GM18951 (cell line): Measurements from ENCODE around the gene CYP39A1.

Experiments
- POLR2A ChIP-seq: IDR thresholded peaks from 4 replicates; pipeline ENCODE4 v1.6.1; 2011; ENCODE audit warnings: mild to moderate bottlenecking; ENCODE audit not compliant: insufficient read length, insufficient read depth; ENCODE audit errors: extremely low read depth
- in situ Hi-C: fragments of 300-500 bp; cut with MboI; formaldehyde crosslinking; loops from one replicate; pipeline ENCODE4 v1.12.0; 2022; ENCODE audit warnings: low sequenced_read_pairs, mixed read lengths, inconsistent platforms; ENCODE audit not compliant: unreplicated experiment

The CYP39A1 gene

GRCh38 chr6:46652603-46653438 is at the start of gene CYP39A1, which contains the start of gene SLC25A27:
TSS of gene CYP39A1 (minus strand) at chr6:46652818. CDS start at chr6:46652582, 236 bp downstream.
TSS of gene SLC25A27 (plus strand) at chr6:46652975. CDS start at chr6:46653193, 218 bp downstream.
- in situ Hi-C loops = no loop called here
- TF ChIP-seq POLR2A = no peak

- no peak for TF ChIP-seq POLR2A
- in situ Hi-C loops = no loop called here
Measured at GRCh38 chr6:46699970-46700369, 47.4 kb upstream of the CYP39A1 start.

- TF ChIP-seq POLR2A = no peak
- in situ Hi-C loops = no loop called here
Measured at GRCh38 chr6:46690911-46691451, 38.4 kb upstream of the CYP39A1 start.

- TF ChIP-seq POLR2A = no peak
Measured at GRCh38 chr6:46690141-46690755, 37.6 kb upstream of the CYP39A1 start.

GRCh38 chr6:46689657-46690056 is 37.0 kb upstream of the CYP39A1 start:
- TF ChIP-seq POLR2A = no peak
- in situ Hi-C loops = no loop called here

More at GRCh38 chr6:46690141-46690755, 37.6 kb upstream of the CYP39A1 start:
- in situ Hi-C loops = no loop called here

- no peak for TF ChIP-seq POLR2A
- in situ Hi-C loops = no loop called here
Measured at GRCh38 chr6:46688966-46689335, 36.3 kb upstream of the CYP39A1 start.

GRCh38 chr6:46688117-46688965 is 35.7 kb upstream of the CYP39A1 start:
- no peak for TF ChIP-seq POLR2A
- in situ Hi-C loops = no loop called here

- TF ChIP-seq POLR2A = no peak
- in situ Hi-C loops = no loop called here
Measured at GRCh38 chr6:46687619-46688097, 35.0 kb upstream of the CYP39A1 start, which contains the start of gene TDRD6. TSS of gene TDRD6 (plus strand) at chr6:46687885. CDS start at chr6:46688129, 244 bp downstream.

GRCh38 chr6:46684771-46685170 is 32.2 kb upstream of the CYP39A1 start:
- in situ Hi-C loops = no loop called here
- TF ChIP-seq POLR2A = no peak

- in situ Hi-C loops = no loop called here
- TF ChIP-seq POLR2A = no peak
Measured at GRCh38 chr6:46677314-46677654, 24.7 kb upstream of the CYP39A1 start.

- in situ Hi-C loops = no loop called here
Measured at GRCh38 chr6:46676604-46677313, 24.1 kb upstream of the CYP39A1 start.

GRCh38 chr6:46674410-46674809 is 21.8 kb upstream of the CYP39A1 start:
- no peak for TF ChIP-seq POLR2A

More at GRCh38 chr6:46676604-46677313, 24.1 kb upstream of the CYP39A1 start:
- TF ChIP-seq POLR2A = no peak

GRCh38 chr6:46667377-46667776 is 14.8 kb upstream of the CYP39A1 start:
- in situ Hi-C loops = no loop called here
- no peak for TF ChIP-seq POLR2A

More at GRCh38 chr6:46674410-46674809, 21.8 kb upstream of the CYP39A1 start:
- in situ Hi-C loops = no loop called here
